ENCODE measurements around the gene CPEB3. TPM values are rescaled to one million over a fixed set of nuclear protein-coding genes. Genes with fewer than 3 reads are reported as not detected.

The CPEB3 gene
- 2.4 and 2.9 TPM in 2 replicates for total RNA-seq

GRCh38 chr10:92290837-92291615 is at the start of gene CPEB3, which contains the start of gene MARCHF5:
CPEB3 (minus strand) TSS chr10:92291078; CDS start chr10:92240350, 50,728 bp downstream.
MARCHF5 (plus strand) TSS chr10:92291167; CDS start chr10:92291495, 328 bp downstream.

Small RNA genes lying within 50 kb of the gene (small RNA-seq; reads per million reads assigned to genes)
- gene RF00019 (not detected), gene RF00402 (not detected), gene RF00622 (not detected), gene RNY3P12 (not detected)

Other genes with a start within 250 kb of the CPEB3 start
- gene MARCHF5, start 89 bp upstream of the CPEB3 start, total RNA-seq: 19.5 and 25.1 TPM in 2 replicates